GM12878 (cell line): ENCODE measurements around the gene NEO1.

Source experiments
- DPF2 ChIP-seq: fragments of 450-650 bp; IDR thresholded peaks from 2 replicates; pipeline ENCODE4 v1.6.1; 2017; ENCODE audit warnings: mild to moderate bottlenecking
- POLR2A ChIP-seq: IDR thresholded peaks from 2 replicates; pipeline ENCODE4 v1.6.1; 2011; ENCODE audit warnings: low read depth, mild to moderate bottlenecking, low read length
- SIN3A ChIP-seq: IDR thresholded peaks from 2 replicates; pipeline ENCODE4 v1.6.1; 2012; ENCODE audit warnings: low read depth, low read length, improper control_type of control experiment
- TF ChIP-seq, protein P1 (sequence below): fragments of 450-650 bp; IDR thresholded peaks from 2 replicates; pipeline ENCODE4 v1.6.1; 2017; ENCODE audit warnings: mild to moderate bottlenecking, moderate library complexity
- TF ChIP-seq, protein P2 (sequence below): fragments of 450-650 bp; IDR thresholded peaks from 2 replicates; pipeline ENCODE4 v1.6.1; 2017; ENCODE audit warnings: mild to moderate bottlenecking, moderate library complexity

DNA sequence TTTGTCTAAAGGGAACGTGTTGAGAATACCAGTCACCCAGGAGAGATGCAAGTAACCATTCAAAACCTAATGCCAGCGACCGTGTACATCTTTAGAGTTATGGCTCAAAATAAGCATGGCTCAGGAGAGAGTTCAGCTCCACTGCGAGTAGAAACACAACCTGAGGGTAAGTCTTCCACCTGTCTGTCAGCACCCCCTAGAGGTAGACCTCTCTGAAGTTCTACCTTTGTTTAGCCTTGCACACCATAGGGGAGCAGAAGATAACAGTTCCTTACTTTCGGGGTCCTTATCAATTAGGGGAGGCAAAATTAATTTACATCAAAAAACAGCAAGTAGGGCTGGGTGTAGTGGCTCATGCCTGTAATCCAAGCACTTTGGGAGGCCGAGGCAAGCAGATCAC, 192.1 kb downstream of the NEO1 start:
- TF ChIP-seq DPF2 (no peak), SIN3A (no peak), POLR2A (no peak)
- TF ChIP-seq, protein P1, sequence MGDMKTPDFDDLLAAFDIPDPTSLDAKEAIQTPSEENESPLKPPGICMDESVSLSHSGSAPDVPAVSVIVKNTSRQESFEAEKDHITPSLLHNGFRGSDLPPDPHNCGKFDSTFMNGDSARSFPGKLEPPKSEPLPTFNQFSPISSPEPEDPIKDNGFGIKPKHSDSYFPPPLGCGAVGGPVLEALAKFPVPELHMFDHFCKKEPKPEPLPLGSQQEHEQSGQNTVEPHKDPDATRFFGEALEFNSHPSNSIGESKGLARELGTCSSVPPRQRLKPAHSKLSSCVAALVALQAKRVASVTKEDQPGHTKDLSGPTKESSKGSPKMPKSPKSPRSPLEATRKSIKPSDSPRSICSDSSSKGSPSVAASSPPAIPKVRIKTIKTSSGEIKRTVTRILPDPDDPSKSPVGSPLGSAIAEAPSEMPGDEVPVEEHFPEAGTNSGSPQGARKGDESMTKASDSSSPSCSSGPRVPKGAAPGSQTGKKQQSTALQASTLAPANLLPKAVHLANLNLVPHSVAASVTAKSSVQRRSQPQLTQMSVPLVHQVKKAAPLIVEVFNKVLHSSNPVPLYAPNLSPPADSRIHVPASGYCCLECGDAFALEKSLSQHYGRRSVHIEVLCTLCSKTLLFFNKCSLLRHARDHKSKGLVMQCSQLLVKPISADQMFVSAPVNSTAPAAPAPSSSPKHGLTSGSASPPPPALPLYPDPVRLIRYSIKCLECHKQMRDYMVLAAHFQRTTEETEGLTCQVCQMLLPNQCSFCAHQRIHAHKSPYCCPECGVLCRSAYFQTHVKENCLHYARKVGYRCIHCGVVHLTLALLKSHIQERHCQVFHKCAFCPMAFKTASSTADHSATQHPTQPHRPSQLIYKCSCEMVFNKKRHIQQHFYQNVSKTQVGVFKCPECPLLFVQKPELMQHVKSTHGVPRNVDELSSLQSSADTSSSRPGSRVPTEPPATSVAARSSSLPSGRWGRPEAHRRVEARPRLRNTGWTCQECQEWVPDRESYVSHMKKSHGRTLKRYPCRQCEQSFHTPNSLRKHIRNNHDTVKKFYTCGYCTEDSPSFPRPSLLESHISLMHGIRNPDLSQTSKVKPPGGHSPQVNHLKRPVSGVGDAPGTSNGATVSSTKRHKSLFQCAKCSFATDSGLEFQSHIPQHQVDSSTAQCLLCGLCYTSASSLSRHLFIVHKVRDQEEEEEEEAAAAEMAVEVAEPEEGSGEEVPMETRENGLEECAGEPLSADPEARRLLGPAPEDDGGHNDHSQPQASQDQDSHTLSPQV, result no peak
- TF ChIP-seq, protein P2, sequence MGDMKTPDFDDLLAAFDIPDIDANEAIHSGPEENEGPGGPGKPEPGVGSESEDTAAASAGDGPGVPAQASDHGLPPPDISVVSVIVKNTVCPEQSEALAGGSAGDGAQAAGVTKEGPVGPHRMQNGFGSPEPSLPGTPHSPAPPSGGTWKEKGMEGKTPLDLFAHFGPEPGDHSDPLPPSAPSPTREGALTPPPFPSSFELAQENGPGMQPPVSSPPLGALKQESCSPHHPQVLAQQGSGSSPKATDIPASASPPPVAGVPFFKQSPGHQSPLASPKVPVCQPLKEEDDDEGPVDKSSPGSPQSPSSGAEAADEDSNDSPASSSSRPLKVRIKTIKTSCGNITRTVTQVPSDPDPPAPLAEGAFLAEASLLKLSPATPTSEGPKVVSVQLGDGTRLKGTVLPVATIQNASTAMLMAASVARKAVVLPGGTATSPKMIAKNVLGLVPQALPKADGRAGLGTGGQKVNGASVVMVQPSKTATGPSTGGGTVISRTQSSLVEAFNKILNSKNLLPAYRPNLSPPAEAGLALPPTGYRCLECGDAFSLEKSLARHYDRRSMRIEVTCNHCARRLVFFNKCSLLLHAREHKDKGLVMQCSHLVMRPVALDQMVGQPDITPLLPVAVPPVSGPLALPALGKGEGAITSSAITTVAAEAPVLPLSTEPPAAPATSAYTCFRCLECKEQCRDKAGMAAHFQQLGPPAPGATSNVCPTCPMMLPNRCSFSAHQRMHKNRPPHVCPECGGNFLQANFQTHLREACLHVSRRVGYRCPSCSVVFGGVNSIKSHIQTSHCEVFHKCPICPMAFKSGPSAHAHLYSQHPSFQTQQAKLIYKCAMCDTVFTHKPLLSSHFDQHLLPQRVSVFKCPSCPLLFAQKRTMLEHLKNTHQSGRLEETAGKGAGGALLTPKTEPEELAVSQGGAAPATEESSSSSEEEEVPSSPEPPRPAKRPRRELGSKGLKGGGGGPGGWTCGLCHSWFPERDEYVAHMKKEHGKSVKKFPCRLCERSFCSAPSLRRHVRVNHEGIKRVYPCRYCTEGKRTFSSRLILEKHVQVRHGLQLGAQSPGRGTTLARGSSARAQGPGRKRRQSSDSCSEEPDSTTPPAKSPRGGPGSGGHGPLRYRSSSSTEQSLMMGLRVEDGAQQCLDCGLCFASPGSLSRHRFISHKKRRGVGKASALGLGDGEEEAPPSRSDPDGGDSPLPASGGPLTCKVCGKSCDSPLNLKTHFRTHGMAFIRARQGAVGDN, result no peak
